IMR-90 (cell line): ENCODE results near the gene FLT3LG. TPM values are rescaled to one million over a fixed set of nuclear protein-coding genes. Genes with fewer than 3 reads are reported as not detected.

Source experiments
- ATAC-seq: fragments of 200-7000 bp; cut with Tn5 transposase; 2 replicates; pipeline ENCODE4 v1.9.1; 2020; ENCODE audit warnings: low read depth, mild to moderate bottlenecking, moderate library complexity
- BruUV-seq: library from RNA; stranded (reverse); fragments of 400-500 nt; replicated peaks from 2 replicates; lab custom pipeline; 2021; lab: Mats Ljungman, UMichigan
- CTCF ChIA-PET: fragments of 300-600 bp; formaldehyde crosslinking; extraction: SDS; loops from one replicate; lab custom pipeline; 2021; ENCODE audit warnings: antibody characterized with exemption; lab: Yijun Ruan, JAX
- POLR2A ChIA-PET: fragments of 300-600 bp; sonication (Branson Sonifier 250); formaldehyde crosslinking; loops from one replicate; lab custom pipeline; 2022; ENCODE audit warnings: antibody characterized with exemption; ENCODE audit not compliant: unreplicated experiment; lab: Charles Lee
- DNase-seq: peaks from one replicate; pipeline ENCODE4 v3.0.0; 2013
- H2AFZ ChIP-seq: replicated peaks from 2 replicates; pipeline ENCODE3; 2013; ENCODE audit warnings: low read length, mild to moderate bottlenecking; ENCODE audit not compliant: poor library complexity
- H2AK5ac ChIP-seq: 2 replicates; pipeline ENCODE4 v1.6.1; 2013; ENCODE audit warnings: low read depth, low read length, inconsistent platforms
- H2AK9ac ChIP-seq: replicated peaks from 2 replicates; pipeline ENCODE3; 2013; ENCODE audit warnings: mild to moderate bottlenecking, low read depth, low read length, moderate library complexity; ENCODE audit not compliant: poor library complexity
- H2BK120ac ChIP-seq: 2 replicates; pipeline ENCODE4 v1.6.1; 2013; ENCODE audit warnings: low read depth, low read length, inconsistent platforms
- H2BK15ac ChIP-seq: 3 replicates; pipeline ENCODE4 v1.6.1; 2013; ENCODE audit warnings: low read depth, low read length, inconsistent platforms
- H2BK20ac ChIP-seq: 2 replicates; pipeline ENCODE4 v1.6.1; 2013; ENCODE audit warnings: low read depth, mild to moderate bottlenecking, inconsistent platforms, low read length, moderate library complexity
- H2BK5ac ChIP-seq: 2 replicates; pipeline ENCODE4 v1.6.1; 2013; ENCODE audit warnings: mild to moderate bottlenecking, low read depth, low read length, inconsistent platforms; ENCODE audit not compliant: poor library complexity, severe bottlenecking
- H3K14ac ChIP-seq: replicated peaks from 2 replicates; pipeline ENCODE4 v1.6.1; 2013; ENCODE audit warnings: low read depth, low read length, inconsistent platforms
- H3K18ac ChIP-seq: 2 replicates; pipeline ENCODE4 v1.6.1; 2013; ENCODE audit warnings: low read depth, low read length, control low read depth
- H3K23ac ChIP-seq: 2 replicates; pipeline ENCODE4 v1.6.1; 2013; ENCODE audit warnings: low read depth, low read length, inconsistent platforms
- H3K27ac ChIP-seq: 2 replicates; pipeline ENCODE4 v1.5.1; 2013; ENCODE audit warnings: mild to moderate bottlenecking, control low read depth, low read length; ENCODE audit not compliant: insufficient read depth
- H3K27me3 ChIP-seq: 2 replicates; pipeline ENCODE4 v1.6.1; 2013; ENCODE audit warnings: low read length; ENCODE audit not compliant: control insufficient read depth, insufficient read depth
- H3K36me3 ChIP-seq: 2 replicates; pipeline ENCODE4 v1.6.1; 2013; ENCODE audit warnings: low read length, mixed read lengths; ENCODE audit not compliant: control insufficient read depth, insufficient read depth
- H3K4ac ChIP-seq: 2 replicates; pipeline ENCODE4 v1.6.1; 2013; ENCODE audit warnings: low read depth, low read length, inconsistent platforms
- H3K4me1 ChIP-seq: 2 replicates; pipeline ENCODE4 v1.6.1; 2013; ENCODE audit warnings: low read length, mixed read lengths; ENCODE audit not compliant: control insufficient read depth, insufficient read depth
- H3K4me2 ChIP-seq: 2 replicates; pipeline ENCODE4 v1.6.1; 2013; ENCODE audit warnings: low read depth, mild to moderate bottlenecking, control low read depth, low read length, moderate library complexity
- H3K4me3 ChIP-seq: 2 replicates; pipeline ENCODE4 v1.5.1; 2013; ENCODE audit warnings: low read depth, mild to moderate bottlenecking, control low read depth, low read length, moderate library complexity; ENCODE audit not compliant: insufficient read depth
- H3K56ac ChIP-seq: 2 replicates; pipeline ENCODE4 v1.6.1; 2013; ENCODE audit warnings: low read length, inconsistent platforms; ENCODE audit not compliant: insufficient read depth; ENCODE audit errors: extremely low read depth
- H3K79me1 ChIP-seq, 2 experiments: 2 replicates each; pipeline ENCODE4 v1.6.1; 2013; ENCODE audit warnings: low read length in 2 of 2, inconsistent platforms in 1 of 2, low read depth in 1 of 2
- H3K9ac ChIP-seq: 2 replicates; pipeline ENCODE4 v1.6.1; 2013; ENCODE audit warnings: low read depth, low read length, control low read depth
- H3K9me1 ChIP-seq: 2 replicates; pipeline ENCODE4 v1.6.1; 2013; ENCODE audit warnings: low read length, inconsistent platforms; ENCODE audit not compliant: insufficient read depth
- H3K9me3 ChIP-seq: 2 replicates; pipeline ENCODE4 v1.6.1; 2013; ENCODE audit warnings: low read length; ENCODE audit not compliant: control insufficient read depth, insufficient read depth
- H4K20me1 ChIP-seq: 2 replicates; pipeline ENCODE4 v1.6.1; 2013; ENCODE audit warnings: low read length, inconsistent platforms; ENCODE audit not compliant: insufficient read depth
- H4K5ac ChIP-seq: 2 replicates; pipeline ENCODE4 v1.6.1; 2013; ENCODE audit warnings: mild to moderate bottlenecking, low read depth, low read length, control low read depth
- H4K8ac ChIP-seq, 2 experiments: 2 replicates each; pipeline ENCODE4 v1.6.1; 2013; ENCODE audit warnings: low read depth in 2 of 2, low read length in 2 of 2, control low read depth in 1 of 2, inconsistent platforms in 1 of 2
- H4K91ac ChIP-seq: 2 replicates; pipeline ENCODE4 v1.6.1; 2013; ENCODE audit warnings: low read depth, low read length, inconsistent platforms; ENCODE audit not compliant: insufficient read depth
- CHD1 ChIP-seq: IDR thresholded peaks from 2 replicates; pipeline ENCODE4 v1.6.1; 2012; ENCODE audit warnings: low read depth, low read length, improper control_type of control experiment
- SMC3 ChIP-seq: fragments of 150-350 bp; IDR thresholded peaks from 2 replicates; pipeline ENCODE4 v1.6.1; 2016; ENCODE audit warnings: low read depth, mild to moderate bottlenecking, antibody characterized with exemption, low read length, moderate library complexity
- WGBS, 2 experiments: methylation state at CpG; one replicate each; pipeline versions ENCODE4 v1.1.5 to v1.1.7; 2013; ENCODE audit warnings: missing lambda C conversion rate in 2 of 2; ENCODE audit not compliant: insufficient read length in 1 of 2; ENCODE audit errors: extremely low coverage in 2 of 2; 5-methylcytosine and 5-hydroxymethylcytosine counted together
- dilution Hi-C: fragments of 300-500 bp; cut with HindIII; formaldehyde crosslinking; loops from one replicate; pipeline ENCODE4 v1.14.3; 2018; ENCODE audit warnings: low sequenced_read_pairs; ENCODE audit not compliant: unreplicated experiment
- in situ Hi-C: fragments of 300-500 bp; cut with MboI; formaldehyde crosslinking; loops from 3 replicates; pipeline ENCODE4 v1.14.3; 2019; ENCODE audit warnings: low sequenced_read_pairs, inconsistent platforms, mixed read lengths
- intact Hi-C: fragments of 100-400 bp; cut with micrococcal nuclease; formaldehyde crosslinking; loops from 2 replicates; pipeline ENCODE4 v1.10.0; 2022
- polyA plus RNA-seq, 3 experiments: library from polyadenylated mRNA; depleted of rRNA; stranded (reverse); fragments of >200 nt; gene quantifications; 2 replicates each; pipeline ENCODE4 v1.2.3, GENCODE V29; 2012; ENCODE audit warnings: low replicate concordance in 1 of 3
- total RNA-seq: library from RNA; depleted of rRNA; stranded (reverse); fragments of >200 nt; gene quantifications from 2 replicates; pipeline ENCODE4 v1.2.3, GENCODE V29; 2012

Gene FLT3LG
- total and polyA plus RNA-seq, 2 of the 4 experiments (the other 2 are of a cell fraction): 0.90 to 8.3 TPM

DNA sequence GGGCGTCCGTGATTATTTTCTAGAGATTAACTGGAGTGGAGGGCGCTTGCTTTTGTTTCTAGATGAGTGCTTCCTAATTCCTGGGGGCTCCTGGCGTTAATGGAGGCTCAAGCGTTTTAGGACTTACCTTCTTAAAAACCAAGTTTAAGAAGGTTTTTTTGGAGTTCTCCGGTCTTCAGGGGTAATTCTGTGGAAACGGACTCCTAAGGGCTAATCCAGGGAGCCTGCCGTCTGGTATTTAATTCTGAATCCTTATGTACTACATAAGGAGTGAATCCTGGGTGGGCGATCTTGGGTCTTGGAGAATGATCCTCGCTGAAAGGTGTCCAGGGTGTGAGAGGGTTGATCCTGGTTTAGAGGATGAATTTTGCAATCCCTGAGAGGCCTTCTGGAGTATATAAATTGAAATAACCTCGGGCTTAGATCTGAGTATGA is 22.6 kb downstream of the FLT3LG start:
- Histone ChIP-seq H2BK120ac (0 out of 2 replicates have a peak overlapping the region, but pooled peaks have one; percentile 13), H3K4me3 (peak overlapping the region; percentile 57), H2AK5ac (peak overlapping the region; percentile 89), H2AK9ac (peak overlapping the region; percentile 97), H2BK15ac (no peak overlapping the region), H3K4me1 (peaks cover 6% of the 10 kb centered on the region), H3K14ac (peak overlapping the region; percentile 92), H3K9ac (peak overlapping the region; percentile 98), H4K5ac (peak overlapping the region; percentile 7), H3K79me1 (peaks cover 21 to 47% of the 10 kb centered on the region in 2 experiments), H3K27ac (peak overlapping the region; percentile 67), H3K9me1 (no peaks in the 10 kb centered on the region), H3K18ac (peak overlapping the region; percentile 4; the same call in 1 of the 2 replicates), H3K23ac (peak overlapping the region; percentile 90), H3K27me3 (no peaks in the 10 kb centered on the region), H3K56ac (peak overlapping the region; percentile 97), H3K36me3 (peaks cover 47% of the 10 kb centered on the region), H4K91ac (peak overlapping the region; percentile 79), H2BK5ac (peak overlapping the region; percentile 7), H3K4ac (peak overlapping the region; percentile 89), H4K20me1 (peaks cover 42% of the 10 kb centered on the region), H2AFZ (peak overlapping the region; percentile 1), H3K9me3 (no peaks in the 10 kb centered on the region), H4K8ac (peak overlapping the region; percentile 83 to 88), H2BK20ac (no peak overlapping the region), H3K4me2 (peak overlapping the region; percentile 91)
- WGBS, 2 experiments: 0% methylated on average over 2 of the region's 11 CpGs; no CpG with 5 or more reads in 1 of the 2 experiments
- dilution Hi-C loops (no loop called here), in situ Hi-C loops (loop anchor here (10.0 kb wide), 1 partner anchor 168 kb away; the partner anchor contains the start of genes BCL2L12 and IRF3), intact Hi-C loops (loop anchor here (1.0 kb wide), 1 partner anchor 9 kb away; the partner anchor contains the start of gene RPL13A)
- CTCF ChIA-PET: interaction anchor here (1.0 to 1.3 kb wide), 2 partner anchors 50 to 74 kb away, joined by 3 read pairs; no protein-coding TSS in a partner anchor
- BruUV-seq: TSS peak; percentile 47
- no peak for DNase-seq
- POLR2A ChIA-PET: no interaction called here
- TF ChIP-seq SMC3 (no peak), CHD1 (0 out of 2 replicates have a peak, but pooled peaks have one; percentile 63)
- no peak for ATAC-seq
